Dermis blood vessel endothelial cell (primary cell): ENCODE measurements around the gene BCAS3. TPM values are rescaled to one million over a fixed set of nuclear protein-coding genes. Genes with fewer than 3 reads are reported as not detected.

Experiments used
- DNase-seq: peaks from one replicate; pipeline ENCODE4 v3.0.0; 2010
- total RNA-seq: library from RNA; depleted of rRNA; stranded (reverse); fragments of >200 nt; gene quantifications from 2 replicates; pipeline ENCODE4 v1.2.3, GENCODE V29; 2014

Gene BCAS3
- total RNA-seq, 1 donor from 2014 or later = 27.4 TPM

- no peak for DNase-seq
These were observed 694.8 kb downstream of the BCAS3 start for GRCh38 chr17:61372436-61372835.

GRCh38 chr17:61376931-61377838 is 699.5 kb downstream of the BCAS3 start:
- no peak for DNase-seq

GRCh38 chr17:61378658-61379456 is 701.2 kb downstream of the BCAS3 start:
- no peak for DNase-seq

GRCh38 chr17:61379457-61380216 is 702.0 kb downstream of the BCAS3 start:
- DNase-seq = no peak

GRCh38 chr17:61380217-61380835 is 702.7 kb downstream of the BCAS3 start:
- no peak for DNase-seq

- no peak for DNase-seq
These were observed 703.3 kb downstream of the BCAS3 start for GRCh38 chr17:61380836-61381525.

- DNase-seq = no peak
These were observed 703.9 kb downstream of the BCAS3 start for GRCh38 chr17:61381537-61381936.

GRCh38 chr17:61382796-61383688 is 705.4 kb downstream of the BCAS3 start:
- DNase-seq = no peak

GRCh38 chr17:61383689-61384201 is 706.1 kb downstream of the BCAS3 start:
- DNase-seq = no peak

GRCh38 chr17:61384354-61384691 is 706.7 kb downstream of the BCAS3 start:
- DNase-seq = no peak

GRCh38 chr17:61384692-61385576 is 707.3 kb downstream of the BCAS3 start:
- DNase-seq = no peak

- no peak for DNase-seq
These were observed 708.1 kb downstream of the BCAS3 start for GRCh38 chr17:61385577-61386236.

- DNase-seq = no peak
These were observed 708.6 kb downstream of the BCAS3 start for GRCh38 chr17:61386251-61386650.

- DNase-seq = no peak
These were observed 709.4 kb downstream of the BCAS3 start for GRCh38 chr17:61387011-61387410.

GRCh38 chr17:61387511-61388305 is 710.1 kb downstream of the BCAS3 start:
- DNase-seq = no peak

- no peak for DNase-seq
These were observed 711.1 kb downstream of the BCAS3 start for GRCh38 chr17:61388561-61389356.
